ENCODE data around the gene NDUFS3.

The NDUFS3 gene

GRCh38 chr11:47595967-47596366, 17.1 kb downstream of the NDUFS3 start:
- Histone ChIP-seq H3K9me3 (ENCODE audit: control insufficient read depth, insufficient read depth, low read depth, low read length) (no peaks in the 10 kb centered on the region), H3K27ac (ENCODE audit: extremely low read depth, low read depth, low read length) (no peak overlapping the region), H3K4me3 (ENCODE audit: low read depth, low read length) (no peak overlapping the region), H3K4me1 (ENCODE audit: control insufficient read depth, insufficient read depth, low read length) (no peaks in the 10 kb centered on the region), H3K36me3 (ENCODE audit: control insufficient read depth in 2 of 2, insufficient read depth in 1 of 2, low read length in 2 of 2) (no peaks in the 10 kb centered on the region)
- CTCF ChIA-PET, result interaction anchor here (1.0 kb wide), 1 partner anchor 33 kb away, joined by 3 read pairs; no protein-coding TSS in a partner anchor
- TF ChIP-seq ZFHX2 (tag by site-specific recombination; conservative IDR thresholded peaks at IDR 0.05) (peak; percentile 51; the same call in 1 of the 2 replicates), ZBTB8A (tag by site-specific recombination; IDR thresholded peaks at IDR 0.05) (no peak), ZNF350 (tag by site-specific recombination; IDR thresholded peaks at IDR 0.05) (no peak), EGR2 (tag by site-specific recombination; IDR thresholded peaks at IDR 0.05; ENCODE audit: low read depth) (peak; percentile 68), ZNF776 (tag by site-specific recombination; IDR thresholded peaks at IDR 0.05; ENCODE audit: borderline replicate concordance) (no peak), PRDM10 (tag by site-specific recombination; IDR thresholded peaks at IDR 0.05) (peak; percentile 88)
- POLR2A ChIA-PET, result interaction anchor here (0.7 to 1.2 kb wide), 2 partner anchors 10 to 685 kb away, joined by 3 to 7 read pairs; no protein-coding TSS in a partner anchor

DNA sequence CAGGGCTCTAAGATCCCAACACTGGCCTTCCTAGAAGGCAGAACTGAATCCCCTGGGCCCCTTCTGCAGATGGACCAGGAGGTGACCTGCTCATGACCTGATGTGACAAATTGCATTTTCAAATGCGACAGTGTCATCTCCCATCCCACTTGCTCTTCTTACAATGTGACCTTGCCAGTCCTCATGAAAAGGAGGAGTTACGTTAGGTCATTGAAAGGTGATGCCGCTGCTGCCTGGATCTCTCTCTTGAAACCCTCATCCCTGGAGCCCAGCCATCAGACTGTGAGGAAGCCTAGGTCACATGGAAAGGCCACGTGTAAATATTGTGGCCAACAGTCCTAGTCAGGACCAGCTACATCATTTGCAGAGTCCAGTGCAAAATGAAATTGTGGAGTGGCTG, 21.0 kb downstream of the NDUFS3 start:
- Histone ChIP-seq H3K4me3 (ENCODE audit: low read depth, low read length) (no peak overlapping the region), H3K36me3 (ENCODE audit: control insufficient read depth in 2 of 2, insufficient read depth in 1 of 2, low read length in 2 of 2) (no peaks in the 10 kb centered on the region), H3K9me3 (ENCODE audit: control insufficient read depth, insufficient read depth, low read depth, low read length) (no peaks in the 10 kb centered on the region), H3K27ac (ENCODE audit: extremely low read depth, low read depth, low read length) (no peak overlapping the region), H3K4me1 (ENCODE audit: control insufficient read depth, insufficient read depth, low read length) (no peaks in the 10 kb centered on the region)
- ChIA-PET POLR2A (no interaction called here), CTCF (interaction anchor here (0.6 to 2.3 kb wide), 2 partner anchors 14 to 17 kb away, joined by 7 to 11 read pairs; no protein-coding TSS in a partner anchor)
- TF ChIP-seq MEIS1 (CRISPR knock-in tag; IDR thresholded peaks at IDR 0.05; ENCODE audit: borderline replicate concordance) (no peak), MZF1 (tag by site-specific recombination; IDR thresholded peaks at IDR 0.05; ENCODE audit: borderline replicate concordance) (no peak), ZBTB8A (tag by site-specific recombination; IDR thresholded peaks at IDR 0.05) (no peak), ZBTB20 (tag by site-specific recombination; IDR thresholded peaks at IDR 0.05) (no peak), ZNF354C (tag by site-specific recombination; IDR thresholded peaks at IDR 0.05; ENCODE audit: borderline replicate concordance, low read depth) (no peak), KLF10 (tag by site-specific recombination; IDR thresholded peaks at IDR 0.05) (no peak), ZNF112 (tag by site-specific recombination; IDR thresholded peaks at IDR 0.05) (no peak), ZNF398 (tag by site-specific recombination; IDR thresholded peaks at IDR 0.05) (no peak), ZNF341 (tag by site-specific recombination; IDR thresholded peaks at IDR 0.05; ENCODE audit: low read depth) (no peak)
- TF ChIP-seq, protein P1, sequence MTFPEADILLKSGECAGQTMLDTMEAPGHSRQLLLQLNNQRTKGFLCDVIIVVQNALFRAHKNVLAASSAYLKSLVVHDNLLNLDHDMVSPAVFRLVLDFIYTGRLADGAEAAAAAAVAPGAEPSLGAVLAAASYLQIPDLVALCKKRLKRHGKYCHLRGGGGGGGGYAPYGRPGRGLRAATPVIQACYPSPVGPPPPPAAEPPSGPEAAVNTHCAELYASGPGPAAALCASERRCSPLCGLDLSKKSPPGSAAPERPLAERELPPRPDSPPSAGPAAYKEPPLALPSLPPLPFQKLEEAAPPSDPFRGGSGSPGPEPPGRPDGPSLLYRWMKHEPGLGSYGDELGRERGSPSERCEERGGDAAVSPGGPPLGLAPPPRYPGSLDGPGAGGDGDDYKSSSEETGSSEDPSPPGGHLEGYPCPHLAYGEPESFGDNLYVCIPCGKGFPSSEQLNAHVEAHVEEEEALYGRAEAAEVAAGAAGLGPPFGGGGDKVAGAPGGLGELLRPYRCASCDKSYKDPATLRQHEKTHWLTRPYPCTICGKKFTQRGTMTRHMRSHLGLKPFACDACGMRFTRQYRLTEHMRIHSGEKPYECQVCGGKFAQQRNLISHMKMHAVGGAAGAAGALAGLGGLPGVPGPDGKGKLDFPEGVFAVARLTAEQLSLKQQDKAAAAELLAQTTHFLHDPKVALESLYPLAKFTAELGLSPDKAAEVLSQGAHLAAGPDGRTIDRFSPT (tag by site-specific recombination; IDR thresholded peaks at IDR 0.05), result no peak
- TF ChIP-seq, protein P2, sequence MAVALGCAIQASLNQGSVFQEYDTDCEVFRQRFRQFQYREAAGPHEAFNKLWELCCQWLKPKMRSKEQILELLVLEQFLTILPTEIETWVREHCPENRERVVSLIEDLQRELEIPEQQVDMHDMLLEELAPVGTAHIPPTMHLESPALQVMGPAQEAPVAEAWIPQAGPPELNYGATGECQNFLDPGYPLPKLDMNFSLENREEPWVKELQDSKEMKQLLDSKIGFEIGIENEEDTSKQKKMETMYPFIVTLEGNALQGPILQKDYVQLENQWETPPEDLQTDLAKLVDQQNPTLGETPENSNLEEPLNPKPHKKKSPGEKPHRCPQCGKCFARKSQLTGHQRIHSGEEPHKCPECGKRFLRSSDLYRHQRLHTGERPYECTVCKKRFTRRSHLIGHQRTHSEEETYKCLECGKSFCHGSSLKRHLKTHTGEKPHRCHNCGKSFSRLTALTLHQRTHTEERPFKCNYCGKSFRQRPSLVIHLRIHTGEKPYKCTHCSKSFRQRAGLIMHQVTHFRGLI (tag by site-specific recombination; IDR thresholded peaks at IDR 0.05), result no peak

All from HEK293 (cell line).